Measurements from ENCODE around the gene TRRAP. TPM values are rescaled to one million over a fixed set of nuclear protein-coding genes. Genes with fewer than 3 reads are reported as not detected.

TRRAP gene
- total and polyA plus RNA-seq, 2 experiments from 2014 or later: 14.9 to 58.7 TPM

DNA sequence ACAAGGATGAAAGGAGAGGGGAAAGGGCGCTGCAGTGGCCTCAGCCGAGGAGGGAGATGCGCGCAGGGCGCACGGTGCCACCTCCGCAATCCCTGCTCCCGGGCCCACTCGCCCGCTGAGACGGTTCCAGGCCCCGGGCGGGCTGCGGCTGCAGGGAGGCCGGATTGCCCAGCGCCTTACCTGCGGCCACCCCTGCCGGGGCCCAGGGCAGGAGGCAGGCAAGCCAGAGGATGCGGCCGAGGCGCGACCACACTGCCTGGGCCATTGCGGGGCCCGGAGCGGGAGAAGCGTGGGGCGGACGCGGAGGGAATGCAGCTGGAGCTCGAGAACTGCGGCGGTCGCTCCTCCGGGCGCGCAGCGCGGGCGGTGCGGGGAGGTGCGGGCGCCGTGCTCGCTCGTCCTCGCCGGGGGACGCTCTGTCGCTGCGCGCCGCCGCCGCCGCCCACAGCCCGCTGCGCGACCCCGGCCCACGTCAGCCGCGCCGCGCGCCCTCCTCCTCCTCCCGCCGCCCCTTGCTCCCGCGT is 8.7 kb upstream of the TRRAP start, which contains the start of gene TMEM130:
TMEM130 (minus strand) TSS at position 418 of the 524 bp plus-strand sequence; CDS start at position 265, 153 bp downstream.
- no peaks in the 10 kb centered on the region for H3F3A ChIP-seq (replicated peaks; ENCODE audit: low read depth)
- peak within 1 kb of the TSS; percentile 88 for H3K4me2 ChIP-seq
- Mint-ChIP-seq H3K27ac (no peak within 1 kb of the TSS), H3K9me3 (no peaks in the 10 kb centered on the region), H3K4me3 (peak within 1 kb of the TSS; percentile 79), H3K36me3 (ENCODE audit: low read depth) (no peaks in the 10 kb centered on the region), H3K4me1 (peaks cover 6% of the 10 kb centered on the region; the same call in 2 of the 3 replicates), H3K27me3 (ENCODE audit: insufficient read depth, low read depth, poor library complexity) (peaks cover 17% of the 10 kb centered on the region)
- no peak within 1 kb of the TSS for H3K27ac ChIP-seq (ENCODE audit: low read depth)
- ATAC-seq (peak; percentile 50), DNase-seq (ENCODE audit: low spot score) (peak; percentile 43)
- H3K79me2 ChIP-seq (replicated peaks; ENCODE audit: insufficient read depth): no peaks in the 10 kb centered on the region
- H3K27me3 ChIP-seq (ENCODE audit: insufficient read depth): peaks cover 30% of the 10 kb centered on the region
- H3K9me2 ChIP-seq (ENCODE audit: insufficient read depth): no peaks in the 10 kb centered on the region
- H3K4me3 ChIP-seq: peak within 1 kb of the TSS; percentile 82
- no peaks in the 10 kb centered on the region for H3K36me3 ChIP-seq (ENCODE audit: insufficient read depth)
- H2AFZ ChIP-seq: peak within 1 kb of the TSS; percentile 97
- TF ChIP-seq EZH2 (IDR thresholded peaks at IDR 0.05; ENCODE audit: low read depth, unreplicated experiment) (no peak), NANOG (IDR thresholded peaks at IDR 0.05; ENCODE audit: borderline replicate concordance) (no peak)
- TF ChIP-seq, protein P1, sequence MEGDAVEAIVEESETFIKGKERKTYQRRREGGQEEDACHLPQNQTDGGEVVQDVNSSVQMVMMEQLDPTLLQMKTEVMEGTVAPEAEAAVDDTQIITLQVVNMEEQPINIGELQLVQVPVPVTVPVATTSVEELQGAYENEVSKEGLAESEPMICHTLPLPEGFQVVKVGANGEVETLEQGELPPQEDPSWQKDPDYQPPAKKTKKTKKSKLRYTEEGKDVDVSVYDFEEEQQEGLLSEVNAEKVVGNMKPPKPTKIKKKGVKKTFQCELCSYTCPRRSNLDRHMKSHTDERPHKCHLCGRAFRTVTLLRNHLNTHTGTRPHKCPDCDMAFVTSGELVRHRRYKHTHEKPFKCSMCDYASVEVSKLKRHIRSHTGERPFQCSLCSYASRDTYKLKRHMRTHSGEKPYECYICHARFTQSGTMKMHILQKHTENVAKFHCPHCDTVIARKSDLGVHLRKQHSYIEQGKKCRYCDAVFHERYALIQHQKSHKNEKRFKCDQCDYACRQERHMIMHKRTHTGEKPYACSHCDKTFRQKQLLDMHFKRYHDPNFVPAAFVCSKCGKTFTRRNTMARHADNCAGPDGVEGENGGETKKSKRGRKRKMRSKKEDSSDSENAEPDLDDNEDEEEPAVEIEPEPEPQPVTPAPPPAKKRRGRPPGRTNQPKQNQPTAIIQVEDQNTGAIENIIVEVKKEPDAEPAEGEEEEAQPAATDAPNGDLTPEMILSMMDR (conservative IDR thresholded peaks at IDR 0.05; ENCODE audit: low read depth in 2 of 2): no peak
- peaks cover 10% of the 10 kb centered on the region; the same call in 1 of the 2 replicates for H3K4me1 ChIP-seq (ENCODE audit: insufficient read depth)
- no peaks in the 10 kb centered on the region for H4K20me1 ChIP-seq (replicated peaks; ENCODE audit: insufficient read depth)

DNA sequence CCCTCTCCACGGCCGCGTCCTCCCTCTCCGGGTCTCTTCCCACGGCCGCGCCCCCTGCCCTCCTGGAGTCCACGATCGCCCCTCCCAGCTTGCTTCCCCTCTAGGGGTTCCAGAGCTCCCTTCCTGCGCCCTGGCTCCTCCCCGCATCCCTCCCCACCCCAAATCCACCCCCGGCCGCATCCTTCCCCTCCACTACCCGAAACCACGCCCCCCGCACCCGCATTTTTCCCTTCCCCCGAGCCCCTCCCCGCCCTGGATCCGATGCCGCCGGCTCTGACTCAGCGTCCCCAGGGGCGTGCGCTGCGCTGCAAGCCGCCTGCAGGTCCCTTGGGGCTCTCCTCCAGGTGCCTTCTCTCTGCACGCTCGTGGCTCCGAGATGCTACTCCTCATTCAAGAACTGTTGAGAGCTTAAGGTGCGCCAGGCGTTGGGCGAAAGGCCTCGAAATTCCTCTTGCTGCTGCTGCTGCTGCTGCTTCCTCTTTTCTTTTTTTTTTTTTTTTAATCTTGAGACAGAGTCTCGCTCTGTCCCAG is 8.1 kb upstream of the TRRAP start:
- Mint-ChIP-seq H3K36me3 (ENCODE audit: low read depth) (no peaks in the 10 kb centered on the region), H3K4me1 (peaks cover 6% of the 10 kb centered on the region; the same call in 2 of the 3 replicates), H3K4me3 (peak overlapping the region; percentile 79), H3K27me3 (ENCODE audit: insufficient read depth, low read depth, poor library complexity) (peaks cover 14% of the 10 kb centered on the region), H3K27ac (no peak overlapping the region), H3K9me3 (no peaks in the 10 kb centered on the region)
- peaks cover 30% of the 10 kb centered on the region for H3K27me3 ChIP-seq (ENCODE audit: insufficient read depth)
- no peaks in the 10 kb centered on the region for H3F3A ChIP-seq (replicated peaks; ENCODE audit: low read depth)
- no peaks in the 10 kb centered on the region for H3K36me3 ChIP-seq (ENCODE audit: insufficient read depth)
- ATAC-seq: peak; percentile 78
- H3K4me1 ChIP-seq (ENCODE audit: insufficient read depth): peaks cover 10% of the 10 kb centered on the region; the same call in 1 of the 2 replicates
- peak overlapping the region; percentile 88 for H3K4me2 ChIP-seq
- TF ChIP-seq NANOG (IDR thresholded peaks at IDR 0.05; ENCODE audit: borderline replicate concordance): no peak
- no peaks in the 10 kb centered on the region for H3K9me2 ChIP-seq (ENCODE audit: insufficient read depth)
- H3K27ac ChIP-seq (ENCODE audit: low read depth): no peak overlapping the region
- H3K4me3 ChIP-seq: peak overlapping the region; percentile 82
- no peaks in the 10 kb centered on the region for H4K20me1 ChIP-seq (replicated peaks; ENCODE audit: insufficient read depth)
- DNase-seq (ENCODE audit: low spot score): peak; percentile 88
- no peaks in the 10 kb centered on the region for H3K79me2 ChIP-seq (replicated peaks; ENCODE audit: insufficient read depth)
- peak overlapping the region; percentile 63 for H2AFZ ChIP-seq

DNA sequence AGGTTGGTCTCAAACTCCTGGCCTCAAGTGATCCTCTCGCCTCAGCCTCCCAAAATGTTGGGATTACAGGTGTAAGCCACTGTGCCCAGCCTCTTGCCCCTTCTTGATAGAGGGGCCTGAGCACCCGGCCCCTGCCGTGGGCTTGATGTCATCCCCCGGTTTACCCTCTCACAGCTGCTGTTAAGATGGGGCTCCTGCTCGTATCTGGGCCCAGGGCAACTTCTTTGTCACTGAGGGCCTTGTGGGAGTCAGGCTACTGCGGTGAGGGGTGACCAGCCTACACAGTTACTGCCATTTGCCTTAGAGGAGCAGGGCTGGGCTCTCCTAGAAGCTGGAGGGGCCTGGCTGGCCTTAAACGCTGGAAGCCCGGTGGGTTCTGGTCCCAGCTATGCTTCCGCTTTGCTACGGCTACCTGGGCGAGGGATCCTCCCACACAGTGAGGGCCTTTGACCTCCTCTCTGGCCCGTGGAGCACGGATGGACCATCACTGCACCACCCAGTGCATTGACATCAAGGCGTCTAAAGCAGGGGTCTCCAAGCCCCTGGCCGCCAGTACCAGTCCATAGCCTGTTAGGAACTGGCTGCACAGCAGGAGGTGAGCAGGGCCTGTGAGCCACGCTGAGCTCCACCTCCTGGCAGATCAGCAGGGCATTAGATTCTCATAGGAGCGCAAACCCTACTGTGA is 7.4 kb upstream of the TRRAP start:
- no peaks in the 10 kb centered on the region for H3K9me3 Mint-ChIP-seq
- peaks cover 6% of the 10 kb centered on the region; the same call in 2 of the 3 replicates for H3K4me1 Mint-ChIP-seq
- no peak overlapping the region for H3K27ac Mint-ChIP-seq
- no peaks in the 10 kb centered on the region for H3F3A ChIP-seq (replicated peaks; ENCODE audit: low read depth)
- H3K4me1 ChIP-seq (ENCODE audit: insufficient read depth): peaks cover 10% of the 10 kb centered on the region; the same call in 1 of the 2 replicates
- no peaks in the 10 kb centered on the region for H4K20me1 ChIP-seq (replicated peaks; ENCODE audit: insufficient read depth)
- ATAC-seq (no peak; the same call in 2 of the 3 replicates), DNase-seq (ENCODE audit: low spot score) (no peak)
- H3K4me3 ChIP-seq: peak overlapping the region; percentile 82
- H3K27me3 Mint-ChIP-seq (ENCODE audit: insufficient read depth, low read depth, poor library complexity): peaks cover 14% of the 10 kb centered on the region
- H3K4me2 ChIP-seq: peak overlapping the region; percentile 88
- peaks cover 30% of the 10 kb centered on the region for H3K27me3 ChIP-seq (ENCODE audit: insufficient read depth)
- TF ChIP-seq CREB1 (CRISPR knock-in tag; IDR thresholded peaks at IDR 0.05; ENCODE audit: low read depth) (no peak), ZNF114 (CRISPR knock-in tag; IDR thresholded peaks at IDR 0.05) (no peak), EZH2 (IDR thresholded peaks at IDR 0.05; ENCODE audit: low read depth, unreplicated experiment) (no peak)
- TF ChIP-seq, protein P1 (conservative IDR thresholded peaks at IDR 0.05; ENCODE audit: low read depth in 2 of 2): peak in 1 of 2 experiments; percentile 10; a peak in 2 of 4 replicates
- peak overlapping the region; percentile 79 for H3K4me3 Mint-ChIP-seq
- no peaks in the 10 kb centered on the region for H3K79me2 ChIP-seq (replicated peaks; ENCODE audit: insufficient read depth)
- peak overlapping the region; percentile 63 for H2AFZ ChIP-seq
- no peaks in the 10 kb centered on the region for H3K36me3 ChIP-seq (ENCODE audit: insufficient read depth)
- no peak overlapping the region for H3K27ac ChIP-seq (ENCODE audit: low read depth)
- no peaks in the 10 kb centered on the region for H3K36me3 Mint-ChIP-seq (ENCODE audit: low read depth)
- no peaks in the 10 kb centered on the region for H3K9me2 ChIP-seq (ENCODE audit: insufficient read depth)

All from GM23338 (cell line).